Esophagus squamous epithelium (tissue), 4 donors: ENCODE measurements around the gene ANKH.

Experiments
- CTCF ChIP-seq, 6 experiments: fragments of 450-650 bp in 4 of 6; fragments of 200-600 bp in 2 of 6; sonication (generic) in 2 of 6; IDR thresholded peaks; one replicate each; pipeline ENCODE4 v1.5.1; 2016 to 2019; ENCODE audit warnings: antibody characterized with exemption in 6 of 6, mild to moderate bottlenecking in 4 of 6, moderate library complexity in 4 of 6
- POLR2A ChIP-seq, 4 donors: fragments of 450-650 bp; IDR thresholded peaks; one replicate each; pipeline ENCODE4 v1.6.1; 2017; ENCODE audit warnings: antibody characterized with exemption in 4 of 4, mild to moderate bottlenecking in 4 of 4, moderate library complexity in 3 of 4

- no peak for TF ChIP-seq CTCF (IDR thresholded peaks at IDR 0.05)
- no peak for TF ChIP-seq POLR2A (IDR thresholded peaks at IDR 0.05)
Measured at GRCh38 chr5:14830210-14831005, 41.2 kb downstream of the ANKH start.
